ENCODE measurements around the gene GRHPR.

- TF ChIP-seq CTCF (IDR thresholded peaks at IDR 0.05) (no peak), POLR2A (IDR thresholded peaks at IDR 0.05) (no peak)
Measured at GRCh38 chr9:37429441-37430285, 7.2 kb downstream of the GRHPR start.

Data from right lobe of liver (tissue), 4 donors.